ENCODE results near the gene TENT4B. TPM values are rescaled to one million over a fixed set of nuclear protein-coding genes. Genes with fewer than 3 reads are reported as not detected.

The TENT4B gene
- total RNA-seq, 2 experiments from 2014 or later, result 5.8 to 8.8 TPM

GRCh38 chr16:50139580-50139979 is 13.5 kb upstream of the TENT4B start:
- BruUV-seq (replicated peaks), result no TSS peak
- H3K36me3 ChIP-seq (ENCODE audit: insufficient read depth, low read length), result no peaks in the 10 kb centered on the region
- H3K9me3 ChIP-seq (ENCODE audit: low read length), result no peaks in the 10 kb centered on the region
- H2AFZ ChIP-seq (ENCODE audit: low read length), result no peak overlapping the region
- POLR2A ChIA-PET, result interaction anchor here (0.5 to 0.9 kb wide), 2 partner anchors 17 to 44 kb away, joined by 3 to 4 read pairs; no protein-coding TSS in a partner anchor
- H3K27ac ChIP-seq (ENCODE audit: low read depth, low read length, poor library complexity, severe bottlenecking), result no peak overlapping the region
- no peak overlapping the region for H3K4me3 ChIP-seq (ENCODE audit: low read depth, low read length, poor library complexity, severe bottlenecking)
- H3K4me1 ChIP-seq (ENCODE audit: insufficient read depth, low read length, poor library complexity, severe bottlenecking), result no peaks in the 10 kb centered on the region
- CTCF ChIA-PET (ENCODE audit: unreplicated experiment), result no interaction called here
- TF ChIP-seq EZH2phosphoT487 (IDR thresholded peaks at IDR 0.05; ENCODE audit: borderline replicate concordance, low read depth, low read length), result no peak
- TF ChIP-seq CTCF (conservative IDR thresholded peaks at IDR 0.05; ENCODE audit: low read length), result no peak
- no peaks in the 10 kb centered on the region for H3K9me2 ChIP-seq (ENCODE audit: insufficient read depth, low read length)
- no peak overlapping the region for H3K4me2 ChIP-seq (ENCODE audit: low read length)
- no peaks in the 10 kb centered on the region for H4K20me1 ChIP-seq (ENCODE audit: insufficient read depth, low read length)
- intact Hi-C loops (cut with micrococcal nuclease; ENCODE audit: unreplicated experiment), result no loop called here
- no peaks in the 10 kb centered on the region for H3K79me2 ChIP-seq (ENCODE audit: insufficient read depth, low read depth, low read length)
- DNase-seq (ENCODE audit: low spot score), result no peak

- no TSS peak for BruUV-seq (replicated peaks)
- ChIA-PET CTCF (ENCODE audit: unreplicated experiment) (no interaction called here), POLR2A (interaction anchor here (0.7 kb wide), 1 partner anchor 12 kb away, joined by 3 read pairs; no protein-coding TSS in a partner anchor)
Observed at GRCh38 chr16:50144211-50144610, 8.9 kb upstream of the TENT4B start.

More at GRCh38 chr16:50144211-50144610, 8.9 kb upstream of the TENT4B start:
- Histone ChIP-seq H3K4me2 (ENCODE audit: low read length) (no peak overlapping the region), H3K9me3 (ENCODE audit: low read length) (no peaks in the 10 kb centered on the region), H3K9me2 (ENCODE audit: insufficient read depth, low read length) (no peaks in the 10 kb centered on the region), H3K4me1 (ENCODE audit: insufficient read depth, low read length, poor library complexity, severe bottlenecking) (no peaks in the 10 kb centered on the region), H3K4me3 (ENCODE audit: low read depth, low read length, poor library complexity, severe bottlenecking) (no peak overlapping the region), H3K79me2 (ENCODE audit: insufficient read depth, low read depth, low read length) (no peaks in the 10 kb centered on the region), H3K36me3 (ENCODE audit: insufficient read depth, low read length) (no peaks in the 10 kb centered on the region), H2AFZ (ENCODE audit: low read length) (no peak overlapping the region), H4K20me1 (ENCODE audit: insufficient read depth, low read length) (no peaks in the 10 kb centered on the region), H3K27ac (ENCODE audit: low read depth, low read length, poor library complexity, severe bottlenecking) (no peak overlapping the region)
- no peak for TF ChIP-seq CTCF (conservative IDR thresholded peaks at IDR 0.05; ENCODE audit: low read length)
- TF ChIP-seq EZH2phosphoT487 (IDR thresholded peaks at IDR 0.05; ENCODE audit: borderline replicate concordance, low read depth, low read length), result no peak
- DNase-seq (ENCODE audit: low spot score), result no peak
- intact Hi-C loops (cut with micrococcal nuclease; ENCODE audit: unreplicated experiment), result no loop called here
